Colonic mucosa (tissue), 4 donors: ENCODE measurements around the gene RNF183. TPM values are rescaled to one million over a fixed set of nuclear protein-coding genes. Genes with fewer than 3 reads are reported as not detected.

Experiments used
- DNase-seq: peaks from one replicate; pipeline ENCODE4 v3.0.0-alpha.2; 2020
- H3K27ac ChIP-seq: fragments of 200-600 bp; one replicate; pipeline ENCODE4 v1.8.0; 2021
- H3K27me3 ChIP-seq: fragments of 200-600 bp; one replicate; pipeline ENCODE4 v1.8.0; 2021
- H3K36me3 ChIP-seq: fragments of 200-600 bp; one replicate; pipeline ENCODE4 v1.8.0; 2021
- H3K4me1 ChIP-seq: fragments of 200-600 bp; one replicate; pipeline ENCODE4 v1.8.0; 2021; ENCODE audit warnings: mild to moderate bottlenecking
- H3K4me3 ChIP-seq: fragments of 200-600 bp; one replicate; pipeline ENCODE4 v1.8.0; 2021
- H3K9ac ChIP-seq, 2 donors: one replicate each; pipeline ENCODE4 v1.7.0; 2013; ENCODE audit warnings: control low read depth in 2 of 2, low read depth in 2 of 2, low read length in 2 of 2
- H3K9me3 ChIP-seq: fragments of 200-600 bp; one replicate; pipeline ENCODE4 v1.8.0; 2021
- CTCF ChIP-seq: fragments of 200-600 bp; IDR thresholded peaks from one replicate; pipeline ENCODE4 v1.8.0; 2022; ENCODE audit warnings: antibody characterized with exemption, mild to moderate bottlenecking
- intact Hi-C: fragments of 100-400 bp; cut with DNase I; formaldehyde crosslinking; loops from one replicate; pipeline ENCODE4 v1.14.1; 2022
- total RNA-seq, 2 donors: library from RNA; stranded (reverse); fragmentation: NEBNext Ultra II Directional in 1 of 2; extraction: Animal tissue kit (Norgen Biotek cat#: 25700) in 1 of 2; gene quantifications; one replicate each; pipeline ENCODE4 v1.2.1, GENCODE V29; 2021
- donor health status: healthy.
- donor health status: DM: no; HTN: no; CAD: no.
- donor health status: DM: no; HTN: no; CAD: no.

RNF183 gene
- total RNA-seq, 2 donors from 2014 or later, result 0.57 to 9.2 TPM

GRCh38 chr9:113328045-113328782, 25.0 kb upstream of the RNF183 start:
- no peaks in the 10 kb centered on the region for H3K4me1 ChIP-seq
- no peak for DNase-seq
- intact Hi-C loops, result no loop called here
- H3K4me3 ChIP-seq, result no peak overlapping the region
- no peak for TF ChIP-seq CTCF
- H3K27ac ChIP-seq, result no peak overlapping the region
- no peaks in the 10 kb centered on the region for H3K9me3 ChIP-seq
- no peak overlapping the region for H3K9ac ChIP-seq
- no peaks in the 10 kb centered on the region for H3K27me3 ChIP-seq
- no peaks in the 10 kb centered on the region for H3K36me3 ChIP-seq

- no peaks in the 10 kb centered on the region for H3K9me3 ChIP-seq
- no peak overlapping the region for H3K4me3 ChIP-seq
- H3K36me3 ChIP-seq, result no peaks in the 10 kb centered on the region
- H3K27ac ChIP-seq, result no peak overlapping the region
- H3K27me3 ChIP-seq, result no peaks in the 10 kb centered on the region
- no peak overlapping the region for H3K9ac ChIP-seq
- intact Hi-C loops, result no loop called here
- DNase-seq, result no peak
- no peaks in the 10 kb centered on the region for H3K4me1 ChIP-seq
- no peak for TF ChIP-seq CTCF
Observed at GRCh38 chr9:113326230-113326629, 23.1 kb upstream of the RNF183 start.

GRCh38 chr9:113322671-113323070, 19.5 kb upstream of the RNF183 start:
- no peak overlapping the region for H3K27ac ChIP-seq
- DNase-seq, result no peak
- TF ChIP-seq CTCF, result no peak
- intact Hi-C loops, result no loop called here
- no peaks in the 10 kb centered on the region for H3K9me3 ChIP-seq
- H3K9ac ChIP-seq, result no peak overlapping the region
- no peaks in the 10 kb centered on the region for H3K36me3 ChIP-seq
- H3K4me1 ChIP-seq, result no peaks in the 10 kb centered on the region
- no peaks in the 10 kb centered on the region for H3K27me3 ChIP-seq
- H3K4me3 ChIP-seq, result no peak overlapping the region

DNA sequence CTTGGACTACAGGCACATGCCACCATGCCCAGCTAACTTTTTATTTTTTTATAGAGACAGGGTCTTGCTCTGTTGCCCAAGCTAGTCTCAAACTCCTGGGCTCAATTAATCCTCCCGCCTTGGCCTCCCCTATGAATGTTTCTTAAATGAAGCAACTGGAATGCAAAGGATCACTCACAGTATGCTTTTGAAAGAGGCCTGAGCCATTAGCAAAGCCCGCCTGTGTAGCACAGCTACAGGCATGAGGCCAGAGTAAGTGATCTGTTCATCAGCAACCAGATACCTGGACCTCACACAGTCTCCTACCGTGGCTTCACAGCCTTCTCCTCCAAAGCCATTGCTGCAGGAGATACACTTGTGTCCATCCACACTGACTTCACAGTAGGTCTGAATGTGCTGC, 16.9 kb upstream of the RNF183 start:
- H3K27ac ChIP-seq, result no peak overlapping the region
- no peaks in the 10 kb centered on the region for H3K36me3 ChIP-seq
- no peaks in the 10 kb centered on the region for H3K27me3 ChIP-seq
- H3K9ac ChIP-seq, result no peak overlapping the region
- no peak for TF ChIP-seq CTCF
- no peaks in the 10 kb centered on the region for H3K9me3 ChIP-seq
- H3K4me1 ChIP-seq, result no peaks in the 10 kb centered on the region
- no peak overlapping the region for H3K4me3 ChIP-seq
- DNase-seq, result no peak
- intact Hi-C loops, result no loop called here

GRCh38 chr9:113319054-113319453, 15.9 kb upstream of the RNF183 start:
- H3K9ac ChIP-seq, result no peak overlapping the region
- no peaks in the 10 kb centered on the region for H3K9me3 ChIP-seq
- H3K4me1 ChIP-seq, result no peaks in the 10 kb centered on the region
- H3K27me3 ChIP-seq, result no peaks in the 10 kb centered on the region
- no peak overlapping the region for H3K27ac ChIP-seq
- DNase-seq, result no peak
- no peak overlapping the region for H3K4me3 ChIP-seq
- intact Hi-C loops, result loop anchor here (10.0 kb wide), 1 partner anchor 336 kb away; no protein-coding TSS in a partner anchor
- no peak for TF ChIP-seq CTCF
- no peaks in the 10 kb centered on the region for H3K36me3 ChIP-seq
